M059J (cell line): ENCODE data around the gene ATP6V0E1. TPM values are rescaled to one million over a fixed set of nuclear protein-coding genes. Genes with fewer than 3 reads are reported as not detected.

Experiments used
- DNase-seq: peaks from one replicate; pipeline ENCODE4 v3.0.0-alpha.2; 2012; ENCODE audit warnings: low read depth
- total RNA-seq: library from RNA; depleted of rRNA; stranded (reverse); fragments of >200 nt; shearing (Covaris generic); gene quantifications from 2 replicates; pipeline ENCODE4 v1.2.3, GENCODE V29; 2014

ATP6V0E1 gene
- total RNA-seq, 1 experiment from 2014 or later: 365 TPM

GRCh38 chr5:172956936-172957335 is 26.6 kb upstream of the ATP6V0E1 start:
- peak; percentile 60 for DNase-seq

GRCh38 chr5:172957458-172957857 is 26.1 kb upstream of the ATP6V0E1 start:
- DNase-seq: no peak

GRCh38 chr5:172958331-172959046 is 25.1 kb upstream of the ATP6V0E1 start:
- DNase-seq: peak; percentile 43

GRCh38 chr5:172959824-172960799 is 23.5 kb upstream of the ATP6V0E1 start:
- no peak for DNase-seq

GRCh38 chr5:172969921-172970320 is 13.7 kb upstream of the ATP6V0E1 start:
- no peak for DNase-seq

- no peak for DNase-seq
Observed at GRCh38 chr5:172971482-172971881, 12.1 kb upstream of the ATP6V0E1 start.

GRCh38 chr5:172972552-172972951 is 11.0 kb upstream of the ATP6V0E1 start:
- no peak for DNase-seq

- peak; percentile 68 for DNase-seq
Observed at GRCh38 chr5:172973127-172973916, 10.2 kb upstream of the ATP6V0E1 start.

- peak; percentile 49 for DNase-seq
Observed at GRCh38 chr5:172973931-172974330, 9.6 kb upstream of the ATP6V0E1 start.

- no peak for DNase-seq
Observed at GRCh38 chr5:172975289-172975688, 8.3 kb upstream of the ATP6V0E1 start.

- DNase-seq: peak; percentile 42
Observed at GRCh38 chr5:172979778-172980177, 3.8 kb upstream of the ATP6V0E1 start.

- no peak for DNase-seq
Observed at GRCh38 chr5:172981931-172982330, 1.6 kb upstream of the ATP6V0E1 start.

GRCh38 chr5:172984244-172984953 is 828 bp downstream of the ATP6V0E1 start:
- peak; percentile 87 for DNase-seq

GRCh38 chr5:172985596-172985995 is 2.0 kb downstream of the ATP6V0E1 start:
- DNase-seq: peak; percentile 14

GRCh38 chr5:172988276-172988675 is 4.7 kb downstream of the ATP6V0E1 start:
- DNase-seq: no peak

GRCh38 chr5:172990776-172991175 is 7.2 kb downstream of the ATP6V0E1 start:
- DNase-seq: no peak

GRCh38 chr5:172994405-172994804 is 10.8 kb downstream of the ATP6V0E1 start:
- no peak for DNase-seq

GRCh38 chr5:172999372-172999973 is 15.9 kb downstream of the ATP6V0E1 start:
- no peak for DNase-seq

GRCh38 chr5:172999974-173000373 is 16.4 kb downstream of the ATP6V0E1 start:
- no peak for DNase-seq

- no peak for DNase-seq
Observed at GRCh38 chr5:173001229-173001841, 17.8 kb downstream of the ATP6V0E1 start.
